Prostate gland (tissue), 2 donors: ENCODE measurements around the gene LRSAM1.

Experiments
- POLR2A ChIP-seq: fragments of 450-650 bp; IDR thresholded peaks from one replicate; pipeline ENCODE4 v1.6.1; 2016; ENCODE audit warnings: antibody characterized with exemption, mild to moderate bottlenecking
- TF ChIP-seq, protein P1 (sequence below), 4 experiments: fragments of 200-600 bp in 2 of 4; fragments of 450-650 bp in 2 of 4; sonication (generic) in 2 of 4; IDR thresholded peaks; 1 replicate in 3 of 4; 2 replicates in 1 of 4; pipeline ENCODE4 v1.5.1; 2016 to 2019; ENCODE audit warnings: antibody characterized with exemption in 4 of 4, mild to moderate bottlenecking in 2 of 4, moderate library complexity in 2 of 4

DNA sequence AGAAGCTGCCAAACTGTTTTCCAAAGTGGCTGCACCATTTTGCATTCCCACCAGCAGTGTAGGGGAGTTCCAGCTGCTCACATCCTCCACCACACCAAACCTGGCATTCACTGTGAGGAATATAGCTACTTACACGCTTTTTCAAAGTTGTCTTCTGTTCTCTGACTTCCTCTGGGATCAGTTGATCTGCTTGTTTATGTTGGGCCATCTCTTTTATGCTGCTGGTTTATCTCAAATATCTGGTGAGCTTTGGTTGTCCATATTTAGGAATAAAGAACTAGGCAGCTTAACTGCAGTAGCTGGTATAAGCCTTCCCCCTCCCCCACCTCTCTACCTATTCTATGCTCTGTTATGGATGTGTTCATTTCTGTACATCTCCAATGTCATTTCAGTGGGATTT, 35.7 kb upstream of the LRSAM1 start:
- TF ChIP-seq POLR2A: no peak
- TF ChIP-seq, protein P1, sequence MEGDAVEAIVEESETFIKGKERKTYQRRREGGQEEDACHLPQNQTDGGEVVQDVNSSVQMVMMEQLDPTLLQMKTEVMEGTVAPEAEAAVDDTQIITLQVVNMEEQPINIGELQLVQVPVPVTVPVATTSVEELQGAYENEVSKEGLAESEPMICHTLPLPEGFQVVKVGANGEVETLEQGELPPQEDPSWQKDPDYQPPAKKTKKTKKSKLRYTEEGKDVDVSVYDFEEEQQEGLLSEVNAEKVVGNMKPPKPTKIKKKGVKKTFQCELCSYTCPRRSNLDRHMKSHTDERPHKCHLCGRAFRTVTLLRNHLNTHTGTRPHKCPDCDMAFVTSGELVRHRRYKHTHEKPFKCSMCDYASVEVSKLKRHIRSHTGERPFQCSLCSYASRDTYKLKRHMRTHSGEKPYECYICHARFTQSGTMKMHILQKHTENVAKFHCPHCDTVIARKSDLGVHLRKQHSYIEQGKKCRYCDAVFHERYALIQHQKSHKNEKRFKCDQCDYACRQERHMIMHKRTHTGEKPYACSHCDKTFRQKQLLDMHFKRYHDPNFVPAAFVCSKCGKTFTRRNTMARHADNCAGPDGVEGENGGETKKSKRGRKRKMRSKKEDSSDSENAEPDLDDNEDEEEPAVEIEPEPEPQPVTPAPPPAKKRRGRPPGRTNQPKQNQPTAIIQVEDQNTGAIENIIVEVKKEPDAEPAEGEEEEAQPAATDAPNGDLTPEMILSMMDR (IDR thresholded peaks at IDR 0.05): no peak
